Prostate gland (tissue), 2 donors: ENCODE results near the gene RPL27A.

Source experiments
- POLR2A ChIP-seq: fragments of 450-650 bp; IDR thresholded peaks from one replicate; pipeline ENCODE4 v1.6.1; 2016; ENCODE audit warnings: antibody characterized with exemption, mild to moderate bottlenecking
- POLR2AphosphoS5 ChIP-seq: sonication (generic); formaldehyde crosslinking; IDR thresholded peaks from one replicate; pipeline ENCODE4 v1.6.1; 2017; ENCODE audit warnings: antibody characterized with exemption
- TF ChIP-seq, protein P1 (sequence below), 4 experiments: fragments of 200-600 bp in 2 of 4; fragments of 450-650 bp in 2 of 4; sonication (generic) in 2 of 4; IDR thresholded peaks; 1 replicate in 3 of 4; 2 replicates in 1 of 4; pipeline ENCODE4 v1.5.1; 2016 to 2019; ENCODE audit warnings: antibody characterized with exemption in 4 of 4, mild to moderate bottlenecking in 2 of 4, moderate library complexity in 2 of 4

- no peak for TF ChIP-seq POLR2A
- TF ChIP-seq, protein P1, sequence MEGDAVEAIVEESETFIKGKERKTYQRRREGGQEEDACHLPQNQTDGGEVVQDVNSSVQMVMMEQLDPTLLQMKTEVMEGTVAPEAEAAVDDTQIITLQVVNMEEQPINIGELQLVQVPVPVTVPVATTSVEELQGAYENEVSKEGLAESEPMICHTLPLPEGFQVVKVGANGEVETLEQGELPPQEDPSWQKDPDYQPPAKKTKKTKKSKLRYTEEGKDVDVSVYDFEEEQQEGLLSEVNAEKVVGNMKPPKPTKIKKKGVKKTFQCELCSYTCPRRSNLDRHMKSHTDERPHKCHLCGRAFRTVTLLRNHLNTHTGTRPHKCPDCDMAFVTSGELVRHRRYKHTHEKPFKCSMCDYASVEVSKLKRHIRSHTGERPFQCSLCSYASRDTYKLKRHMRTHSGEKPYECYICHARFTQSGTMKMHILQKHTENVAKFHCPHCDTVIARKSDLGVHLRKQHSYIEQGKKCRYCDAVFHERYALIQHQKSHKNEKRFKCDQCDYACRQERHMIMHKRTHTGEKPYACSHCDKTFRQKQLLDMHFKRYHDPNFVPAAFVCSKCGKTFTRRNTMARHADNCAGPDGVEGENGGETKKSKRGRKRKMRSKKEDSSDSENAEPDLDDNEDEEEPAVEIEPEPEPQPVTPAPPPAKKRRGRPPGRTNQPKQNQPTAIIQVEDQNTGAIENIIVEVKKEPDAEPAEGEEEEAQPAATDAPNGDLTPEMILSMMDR (IDR thresholded peaks at IDR 0.05): no peak
- TF ChIP-seq POLR2AphosphoS5: no peak
Measured at GRCh38 chr11:8686325-8686724, 3.7 kb downstream of the RPL27A start.
